HG02943 (cell line): Measurements from ENCODE around the gene TREM2.

Experiments used
- ATAC-seq: cut with Tn5 transposase; IDR thresholded peaks from one replicate; pipeline ENCODE4 v1.9.1; 2021; ENCODE audit warnings: mild to moderate bottlenecking, low read depth, moderate library complexity; ENCODE audit not compliant: unreplicated experiment

Gene TREM2

DNA sequence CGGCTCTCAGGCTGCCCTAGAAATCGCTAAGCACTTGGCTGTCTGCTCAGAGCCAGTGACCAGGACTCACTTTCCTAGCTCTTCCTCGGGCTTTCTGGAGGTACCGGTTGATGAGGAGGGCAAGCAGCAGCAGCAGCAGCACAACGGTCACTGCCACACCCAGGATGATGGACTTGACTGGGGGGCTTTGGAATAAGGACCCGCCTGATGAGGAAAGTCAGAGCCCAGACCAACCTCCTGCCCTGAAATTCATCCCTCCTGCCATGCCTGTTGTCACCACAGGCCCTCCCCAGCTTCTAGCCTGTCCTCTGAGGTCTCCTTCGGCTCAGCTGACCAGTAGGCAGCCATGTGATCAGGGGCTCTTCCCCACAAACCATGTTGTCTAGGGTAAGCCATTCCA is 21.8 kb upstream of the TREM2 start:
- ATAC-seq = no peak

- ATAC-seq = no peak
Measured at GRCh38 chr6:41182069-41183034, 19.4 kb upstream of the TREM2 start.

DNA sequence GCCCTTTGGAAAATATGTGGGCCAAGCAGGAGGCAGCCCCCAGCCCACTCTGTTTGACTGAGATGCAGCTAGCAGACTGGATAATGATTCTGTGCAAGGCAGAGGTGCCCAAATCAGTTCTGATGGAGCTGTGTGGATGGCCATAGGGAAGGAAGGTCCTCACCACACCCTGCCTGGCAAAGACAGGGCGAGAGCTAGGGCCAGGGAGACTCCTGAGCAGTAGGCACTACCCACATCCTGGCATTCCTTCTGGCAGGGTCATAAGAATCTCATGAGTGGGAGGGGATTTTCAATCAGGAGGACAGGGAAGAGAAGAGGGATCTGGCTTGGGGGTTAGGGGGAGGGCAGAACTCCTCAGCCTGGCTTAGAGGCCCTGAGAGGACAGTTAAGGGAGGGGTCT is 18.6 kb upstream of the TREM2 start:
- no peak for ATAC-seq

- ATAC-seq = no peak
Measured at GRCh38 chr6:41179163-41179562, 16.2 kb upstream of the TREM2 start.

DNA sequence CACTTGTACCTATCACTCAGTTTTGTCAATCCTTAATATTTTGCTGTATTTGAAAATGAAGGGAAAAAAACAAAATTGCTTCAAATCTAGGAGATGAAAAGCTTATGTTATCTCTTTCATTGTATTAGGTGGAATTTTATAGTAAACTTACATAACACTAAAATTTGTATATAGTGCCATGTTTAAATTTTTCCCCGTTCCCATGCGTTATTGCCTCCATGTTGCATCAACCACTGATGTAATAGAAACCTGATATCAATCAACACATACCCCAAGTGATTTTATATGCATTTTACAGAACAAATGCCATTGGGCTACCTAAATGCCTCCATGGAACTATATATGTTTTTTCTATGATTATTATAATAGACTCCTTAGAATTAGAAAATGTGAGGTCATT is 14.8 kb upstream of the TREM2 start:
- no peak for ATAC-seq

- no peak for ATAC-seq
Measured at GRCh38 chr6:41177287-41177686, 14.4 kb upstream of the TREM2 start.

GRCh38 chr6:41176189-41176588 is 13.3 kb upstream of the TREM2 start:
- no peak for ATAC-seq

DNA sequence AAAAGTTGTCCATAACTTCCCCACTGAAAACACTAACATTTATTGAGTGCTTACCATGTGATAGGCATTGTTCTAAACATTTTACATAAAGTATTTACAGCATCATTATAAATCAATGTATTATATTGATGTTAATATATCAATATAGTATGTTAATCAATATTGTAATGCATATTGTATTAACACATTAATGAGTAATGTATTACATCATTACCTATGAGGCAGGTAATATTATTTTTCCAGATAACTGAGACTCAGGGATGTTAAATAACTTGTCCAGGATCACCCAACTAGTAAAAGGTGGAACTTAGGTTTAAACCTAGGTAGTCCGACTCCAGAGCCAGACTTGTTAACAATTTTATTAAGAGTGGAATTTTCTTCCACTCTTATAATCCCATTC is 12.2 kb upstream of the TREM2 start:
- no peak for ATAC-seq

GRCh38 chr6:41174610-41175009 is 11.7 kb upstream of the TREM2 start:
- no peak for ATAC-seq

- ATAC-seq = no peak
Measured at GRCh38 chr6:41171908-41172307, 9.0 kb upstream of the TREM2 start.

GRCh38 chr6:41170547-41171160 is 7.7 kb upstream of the TREM2 start:
- ATAC-seq = no peak

GRCh38 chr6:41167173-41167963 is 4.5 kb upstream of the TREM2 start:
- ATAC-seq = no peak

GRCh38 chr6:41164551-41165120 is 1.7 kb upstream of the TREM2 start:
- no peak for ATAC-seq

GRCh38 chr6:41163419-41163717 is 452 bp upstream of the TREM2 start:
- ATAC-seq = no peak

GRCh38 chr6:41161851-41162552 is 914 bp downstream of the TREM2 start:
- ATAC-seq = no peak

- ATAC-seq = no peak
Measured at GRCh38 chr6:41161380-41161779, 1.5 kb downstream of the TREM2 start.

DNA sequence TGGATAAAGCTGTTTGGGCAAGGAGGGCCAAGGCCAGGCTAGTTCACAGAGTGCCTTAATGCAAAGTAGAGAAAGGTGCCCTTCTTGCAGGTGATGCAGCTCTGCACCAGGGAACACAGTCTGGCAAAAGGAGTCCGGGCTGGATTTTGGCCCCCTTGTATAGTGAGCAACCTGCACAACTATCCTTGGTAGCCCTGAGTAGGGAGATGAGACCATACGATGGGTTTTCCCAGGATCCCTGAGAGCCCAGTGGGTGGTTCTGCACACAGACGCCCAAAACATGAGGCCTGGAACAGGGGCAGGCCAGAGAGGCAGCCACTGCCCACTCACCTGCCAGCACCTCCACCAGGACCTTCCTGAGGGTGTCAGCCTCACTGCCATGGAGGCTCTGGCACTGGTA is 2.0 kb downstream of the TREM2 start:
- no peak for ATAC-seq

DNA sequence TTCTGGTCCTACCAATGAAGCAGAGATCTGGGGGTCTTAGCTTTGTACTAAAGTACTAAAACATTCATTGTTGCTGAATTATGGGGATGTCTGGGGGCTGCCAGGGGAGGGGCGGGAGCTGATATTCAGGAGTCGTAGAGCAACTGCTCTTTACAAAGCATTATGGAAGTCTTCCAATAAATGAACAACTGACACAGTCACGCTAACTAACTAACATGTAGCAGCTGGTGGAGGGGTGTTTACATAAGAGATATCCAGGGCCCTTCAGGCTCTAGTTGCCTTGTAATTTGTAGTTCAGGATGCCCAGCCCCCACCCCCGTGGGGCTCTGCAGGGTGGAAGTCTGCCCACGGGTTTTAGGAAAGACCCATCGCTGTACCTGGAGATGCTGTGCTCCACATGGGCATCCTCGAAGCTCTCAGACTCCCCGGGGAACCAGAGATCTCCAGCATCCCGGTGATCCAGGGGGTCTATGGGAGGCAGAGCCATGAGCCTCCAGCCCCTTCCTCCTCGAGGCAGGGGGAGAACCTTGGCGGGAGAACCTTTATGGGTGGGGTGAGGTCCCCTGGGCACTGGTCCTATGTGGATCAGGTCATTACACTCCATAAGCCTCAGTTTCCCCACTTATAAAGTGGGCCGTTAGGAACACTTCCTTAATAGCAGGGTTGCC is 3.4 kb downstream of the TREM2 start:
- no peak for ATAC-seq

DNA sequence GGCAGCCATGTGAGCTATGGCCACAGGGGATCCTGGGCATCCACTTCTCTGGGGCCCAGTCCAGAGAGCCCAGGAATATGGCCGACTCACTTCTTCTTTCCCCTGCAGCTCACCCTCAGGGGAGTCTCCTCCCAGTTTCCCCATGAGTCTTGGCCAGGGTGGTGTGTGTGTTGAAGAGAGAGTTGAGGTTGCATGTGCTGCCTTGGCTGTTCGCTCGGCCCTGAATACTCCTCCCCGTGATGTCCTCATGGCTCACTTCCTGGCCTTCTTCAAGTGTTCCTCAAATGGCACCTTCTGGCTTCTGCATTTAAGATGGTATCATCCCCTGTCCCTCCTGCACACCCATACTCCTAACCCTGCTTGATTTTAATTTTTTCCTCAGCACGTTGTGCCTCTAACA is 5.6 kb downstream of the TREM2 start:
- ATAC-seq = no peak

- ATAC-seq = no peak
Measured at GRCh38 chr6:41156771-41157170, 6.1 kb downstream of the TREM2 start.
